ENCODE results near the gene PEAK3. TPM values are rescaled to one million over a fixed set of nuclear protein-coding genes. Genes with fewer than 3 reads are reported as not detected.
A peak's percentile ranks its signal among the peaks of the same experiment; 100 is the strongest.

PEAK3 gene
- under 0.01 and 0.20 TPM in 2 replicates for total RNA-seq

- peak in 1 of 2 donors; percentile 70 for DNase-seq (ENCODE audit: low read depth in 2 of 2)
Measured at GRCh38 chr19:2282062-2282861, at the start of gene PEAK3. Gene PEAK3 (minus strand): TSS chr19:2282175. CDS start chr19:2280931, 1,244 bp downstream.

GRCh38 chr19:2330632-2331284 is 48.8 kb upstream of the PEAK3 start:
- no peak for DNase-seq (ENCODE audit: low read depth in 2 of 2)

GRCh38 chr19:2330255-2330631 is 48.3 kb upstream of the PEAK3 start:
- DNase-seq (ENCODE audit: low read depth in 2 of 2), result no peak

- DNase-seq (ENCODE audit: low read depth in 2 of 2), result no peak
Measured at GRCh38 chr19:2329501-2329916, 47.5 kb upstream of the PEAK3 start.

- no peak for DNase-seq (ENCODE audit: low read depth in 2 of 2)
Measured at GRCh38 chr19:2329149-2329478, 47.1 kb upstream of the PEAK3 start.

GRCh38 chr19:2328401-2329148 is 46.6 kb upstream of the PEAK3 start, which contains the start of the genes LSM7 and SPPL2B:
Gene LSM7 (minus strand): TSS chr19:2328586. CDS start chr19:2328566, 20 bp downstream.
Gene SPPL2B (plus strand): TSS chr19:2328684. CDS start chr19:2328710, 26 bp downstream.
- DNase-seq (ENCODE audit: low read depth in 2 of 2), result peak; percentile 92 to 95

GRCh38 chr19:2327773-2328400 is 45.9 kb upstream of the PEAK3 start:
- peak; percentile 86 to 92 for DNase-seq (ENCODE audit: low read depth in 2 of 2)

GRCh38 chr19:2326699-2327360 is 44.9 kb upstream of the PEAK3 start:
- DNase-seq (ENCODE audit: low read depth in 2 of 2), result no peak

- DNase-seq (ENCODE audit: low read depth in 2 of 2), result no peak
Measured at GRCh38 chr19:2325281-2326046, 43.5 kb upstream of the PEAK3 start.

- no peak for DNase-seq (ENCODE audit: low read depth in 2 of 2)
Measured at GRCh38 chr19:2324220-2324948, 42.4 kb upstream of the PEAK3 start.

- DNase-seq (ENCODE audit: low read depth in 2 of 2), result no peak
Measured at GRCh38 chr19:2323707-2324106, 41.7 kb upstream of the PEAK3 start.

GRCh38 chr19:2321565-2322283 is 39.7 kb upstream of the PEAK3 start:
- no peak for DNase-seq (ENCODE audit: low read depth in 2 of 2)

GRCh38 chr19:2320939-2321338 is 39.0 kb upstream of the PEAK3 start:
- no peak for DNase-seq (ENCODE audit: low read depth in 2 of 2)

- no peak for DNase-seq (ENCODE audit: low read depth in 2 of 2)
Measured at GRCh38 chr19:2320049-2320448, 38.1 kb upstream of the PEAK3 start.

- DNase-seq (ENCODE audit: low read depth in 2 of 2), result no peak
Measured at GRCh38 chr19:2319551-2319950, 37.6 kb upstream of the PEAK3 start.

- DNase-seq (ENCODE audit: low read depth in 2 of 2), result no peak
Measured at GRCh38 chr19:2318923-2319322, 36.9 kb upstream of the PEAK3 start.

GRCh38 chr19:2317756-2318155 is 35.8 kb upstream of the PEAK3 start:
- DNase-seq (ENCODE audit: low read depth in 2 of 2), result no peak

GRCh38 chr19:2317300-2317699 is 35.3 kb upstream of the PEAK3 start:
- DNase-seq (ENCODE audit: low read depth in 2 of 2), result no peak

GRCh38 chr19:2315818-2316353 is 33.9 kb upstream of the PEAK3 start:
- peak; percentile 68 to 77 for DNase-seq (ENCODE audit: low read depth in 2 of 2)

Measured in lung microvascular endothelial cell (primary cell).